UCSD-AML1 (cell line): ENCODE measurements around the gene PRKN.

Experiments
- DNase-seq: peaks from one replicate; lab custom pipeline; 2025; ENCODE audit not compliant: unreplicated experiment; lab: John Stamatoyannopoulos, UW

PRKN gene

DNA sequence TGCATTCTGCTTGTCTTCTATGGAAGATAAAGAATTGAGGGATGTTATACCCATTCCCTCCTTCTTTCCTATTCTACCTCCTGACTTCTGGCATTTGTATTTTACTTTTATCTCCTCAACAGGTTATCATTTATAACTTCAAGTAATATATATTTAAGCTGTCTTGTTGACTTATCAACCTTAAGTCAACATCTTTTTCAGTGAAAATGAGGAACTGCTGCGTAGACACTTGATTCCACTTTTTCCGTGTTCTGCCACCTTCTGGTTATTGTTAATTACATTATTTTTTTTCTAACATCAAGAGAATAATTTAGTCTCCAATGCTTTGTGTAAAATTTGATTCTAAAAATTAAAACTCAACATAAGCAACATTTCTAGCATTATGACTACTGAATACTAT, 107.5 kb downstream of the PRKN start:
- no peak for DNase-seq

DNA sequence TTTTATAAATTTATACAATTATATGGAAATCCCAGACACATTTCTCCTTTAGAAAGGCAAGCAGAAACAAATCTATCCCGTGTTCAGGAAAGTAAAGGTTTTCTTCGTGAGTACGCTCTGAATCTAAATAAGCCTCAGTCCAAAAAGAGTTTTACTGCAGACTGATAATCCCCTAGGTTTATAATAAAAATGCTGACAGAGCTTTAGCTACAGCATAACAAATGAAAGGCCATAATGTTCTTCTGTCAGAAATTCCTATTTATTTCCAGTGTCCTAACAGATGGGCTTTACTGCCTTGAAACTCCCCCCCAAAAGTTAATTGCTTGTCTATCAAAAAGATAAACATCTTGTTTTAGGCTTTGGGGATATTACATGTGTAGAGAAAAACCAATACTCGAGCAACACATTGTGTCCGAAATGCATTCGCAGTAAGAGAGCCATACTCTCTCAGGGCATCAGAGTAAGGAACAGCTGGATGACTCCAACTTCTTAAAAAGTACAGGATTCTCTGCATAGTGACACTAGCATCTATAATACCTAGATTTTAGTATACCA, 109.0 kb downstream of the PRKN start:
- no peak for DNase-seq

- no peak for DNase-seq
Observed at GRCh38 chr6:162615016-162615705, 112.4 kb downstream of the PRKN start.

GRCh38 chr6:162613310-162613709, 114.3 kb downstream of the PRKN start:
- DNase-seq: no peak

DNA sequence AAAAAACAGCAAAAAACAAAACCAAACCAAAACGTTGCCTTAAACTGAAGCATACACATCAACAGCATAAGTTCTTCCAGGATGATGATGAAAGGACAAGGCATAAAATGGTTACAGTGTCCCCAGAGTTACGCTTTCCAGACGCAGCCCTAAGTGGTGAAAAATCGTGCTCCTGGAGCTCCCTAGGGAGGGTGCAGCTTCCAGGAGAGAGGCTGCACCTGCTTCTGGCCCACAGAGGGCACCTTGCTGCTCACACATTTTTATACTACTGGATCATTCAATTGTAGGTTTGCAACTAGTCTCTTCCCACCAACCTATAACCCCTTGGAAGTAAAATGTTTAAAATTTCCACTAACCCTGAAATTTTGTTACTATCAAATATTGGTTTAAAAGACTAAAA, 115.0 kb downstream of the PRKN start:
- no peak for DNase-seq

GRCh38 chr6:162610351-162610750, 117.2 kb downstream of the PRKN start:
- DNase-seq: no peak

DNA sequence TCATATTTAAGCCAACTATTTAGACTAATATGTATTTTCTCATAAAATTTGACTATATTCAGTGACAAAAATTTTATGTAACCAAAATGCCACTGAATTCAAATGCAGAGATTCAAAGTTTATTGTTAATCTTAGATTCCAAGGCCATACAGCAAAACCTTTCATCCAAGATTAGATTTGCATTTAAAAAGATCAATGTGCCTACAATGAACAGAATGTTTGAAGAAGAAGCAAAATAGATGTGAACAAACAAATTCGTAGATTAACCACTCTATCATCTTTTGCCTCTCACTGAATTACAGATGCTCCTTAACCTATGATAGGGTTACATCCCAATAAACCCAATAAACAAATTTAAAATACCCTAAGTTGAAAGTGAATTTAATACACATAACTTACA, 121.7 kb downstream of the PRKN start:
- DNase-seq: no peak

- no peak for DNase-seq
Observed at GRCh38 chr6:162603231-162604015, 124.1 kb downstream of the PRKN start.

DNA sequence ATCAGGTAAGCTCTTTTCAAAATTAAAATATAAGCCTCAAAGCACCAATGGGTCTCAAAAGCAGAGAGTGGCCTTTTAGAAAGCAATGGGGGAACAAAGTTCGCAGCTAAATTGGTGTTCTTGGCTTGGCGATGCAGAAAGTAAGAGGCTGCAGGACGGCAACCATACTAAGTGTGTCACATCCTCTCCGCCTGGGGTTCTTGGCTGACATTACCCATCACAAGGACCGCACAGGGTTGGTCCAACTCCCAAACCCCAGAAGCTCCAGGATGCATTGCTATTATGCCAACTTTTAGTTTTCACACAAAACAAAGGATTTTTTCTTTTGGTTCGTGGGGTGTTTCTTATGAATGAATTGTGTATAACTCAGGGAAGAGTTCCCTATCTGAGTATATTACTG, 124.8 kb downstream of the PRKN start:
- no peak for DNase-seq

- no peak for DNase-seq
Observed at GRCh38 chr6:162596676-162597075, 130.9 kb downstream of the PRKN start.

DNA sequence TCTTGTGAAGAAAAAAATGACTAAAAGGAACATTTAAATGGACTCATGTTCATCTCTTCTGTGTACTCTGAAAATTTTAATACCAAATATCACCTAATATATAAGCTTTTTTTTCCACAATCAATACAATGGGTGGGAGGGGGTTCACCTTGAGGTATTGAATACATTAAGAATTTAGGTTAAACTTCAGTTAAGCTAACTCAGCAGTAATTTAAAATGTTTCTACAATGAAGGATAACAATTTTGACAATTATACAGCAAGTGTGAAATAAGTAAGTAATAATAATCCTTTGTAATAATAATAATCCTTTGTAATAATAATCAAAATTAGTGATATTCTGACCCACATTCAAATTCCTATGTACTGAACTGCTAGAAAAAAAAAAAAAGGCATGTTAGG, 136.0 kb downstream of the PRKN start:
- no peak for DNase-seq

DNA sequence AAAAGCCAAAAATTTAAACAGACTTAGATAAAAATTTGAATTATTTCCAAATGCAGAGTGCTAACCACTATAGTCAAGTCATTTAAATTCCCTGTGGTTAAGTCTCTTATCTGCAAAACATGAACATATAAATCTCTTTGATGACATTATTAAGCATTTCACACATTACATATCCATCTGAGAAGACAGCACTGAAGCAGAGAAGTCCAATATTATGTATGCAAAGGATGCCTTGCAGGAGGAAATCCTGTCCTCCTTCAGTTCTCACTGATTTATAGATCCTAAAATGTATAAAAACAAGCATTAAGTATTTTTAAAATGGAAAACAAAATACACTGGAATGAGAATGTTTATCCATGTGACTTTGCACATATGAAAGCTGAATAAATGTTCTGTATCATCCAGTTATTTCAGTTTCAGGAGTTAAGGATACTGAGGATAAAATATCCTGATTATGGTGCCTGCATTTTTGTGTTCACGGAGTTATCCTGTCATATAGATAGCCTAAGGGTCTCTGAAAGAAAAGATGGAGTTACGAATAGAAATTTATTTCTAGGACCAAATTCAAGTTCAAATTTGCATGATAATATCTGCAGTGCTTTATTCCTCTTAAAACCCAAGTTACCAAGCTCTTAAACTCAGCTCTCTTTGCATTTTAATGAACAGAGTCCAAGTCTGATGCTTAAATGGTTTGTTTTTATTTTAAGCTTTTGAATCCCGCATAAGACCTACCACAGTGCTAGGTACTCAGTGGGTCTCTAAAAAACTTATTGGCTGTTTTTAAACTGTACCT, 145.4 kb downstream of the PRKN start:
- no peak for DNase-seq

- DNase-seq: no peak
Observed at GRCh38 chr6:162580619-162581018, 146.9 kb downstream of the PRKN start.

DNA sequence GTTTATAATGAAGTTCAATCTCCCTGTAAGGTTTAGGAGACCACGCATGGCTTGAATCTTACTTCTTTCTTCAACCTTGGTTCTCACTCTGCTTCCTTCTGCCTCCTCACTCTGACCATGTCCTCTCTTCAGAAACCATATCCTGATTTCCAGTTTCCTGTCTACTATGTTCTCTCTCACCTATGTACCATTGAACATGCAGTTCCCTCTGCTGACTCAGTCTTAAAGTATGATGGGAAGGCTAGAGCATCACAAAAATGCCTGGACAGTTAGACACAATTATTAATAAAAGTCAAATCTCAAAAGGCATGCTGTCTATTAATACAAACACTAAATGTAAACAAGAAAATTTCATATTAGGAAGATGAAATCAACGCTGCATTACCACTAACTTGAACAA, 151.6 kb downstream of the PRKN start:
- no peak for DNase-seq

DNA sequence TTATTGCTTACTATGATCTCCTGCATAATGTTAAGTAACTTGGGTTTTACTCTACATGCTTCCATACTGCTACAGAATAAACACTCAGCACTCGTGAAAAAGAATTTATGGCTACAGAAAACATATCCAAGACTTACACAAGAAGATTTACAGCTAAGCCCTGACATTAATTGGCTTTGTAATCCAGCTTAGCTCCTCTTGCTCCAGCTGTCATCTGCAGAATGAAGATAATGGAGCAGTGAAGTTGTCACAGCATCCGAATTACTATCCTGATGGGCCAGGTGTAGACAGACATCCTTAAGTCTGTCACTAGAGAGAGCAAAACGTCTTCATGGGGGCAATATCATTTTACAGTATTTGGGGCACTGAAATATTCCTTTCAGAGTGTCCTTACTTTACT, 155.3 kb downstream of the PRKN start:
- DNase-seq: no peak

GRCh38 chr6:162568266-162568665, 159.3 kb downstream of the PRKN start:
- no peak for DNase-seq

GRCh38 chr6:162562041-162562440, 165.5 kb downstream of the PRKN start:
- no peak for DNase-seq

- no peak for DNase-seq
Observed at GRCh38 chr6:162560891-162561290, 166.7 kb downstream of the PRKN start.

GRCh38 chr6:162554531-162554930, 173.0 kb downstream of the PRKN start:
- no peak for DNase-seq

- DNase-seq: no peak
Observed at GRCh38 chr6:162546905-162547304, 180.7 kb downstream of the PRKN start.

DNA sequence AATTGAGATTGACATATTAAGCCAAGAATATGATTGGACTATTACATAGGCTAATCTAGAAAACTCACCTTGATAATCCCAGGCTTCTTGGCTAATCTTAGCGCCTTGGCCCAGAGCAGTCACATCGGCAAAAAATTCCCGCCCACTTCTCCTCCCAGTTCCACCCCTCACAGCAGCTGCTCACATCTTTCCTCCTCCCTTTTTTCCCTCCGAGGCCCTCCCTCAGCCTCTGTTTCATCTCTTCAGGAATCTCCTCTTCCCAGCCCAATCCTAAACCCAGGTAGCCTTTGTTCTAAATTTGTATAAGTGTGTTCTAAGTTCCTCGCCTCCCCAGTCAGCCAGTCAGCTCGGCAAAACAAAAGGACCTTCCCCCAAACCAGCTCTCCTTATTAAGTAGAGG, 184.3 kb downstream of the PRKN start:
- DNase-seq: no peak
